Nephron (organoid): ENCODE results near the gene SMARCAD1.

Experiments used
- H3K27ac Mint-ChIP-seq, 3 experiments: 2 replicates each; pipeline ENCODE4 v1.8.0; 2020; ENCODE audit warnings: mixed read lengths in 3 of 3, mild to moderate bottlenecking in 2 of 3, moderate library complexity in 1 of 3
- H3K27me3 Mint-ChIP-seq: 2 replicates; pipeline ENCODE4 v1.8.0; 2021; ENCODE audit warnings: low read depth, mild to moderate bottlenecking, moderate library complexity, mixed read lengths
- H3K36me3 Mint-ChIP-seq: 2 replicates; pipeline ENCODE4 v1.8.0; 2020; ENCODE audit warnings: low read depth, mixed read lengths
- H3K4me1 Mint-ChIP-seq: 2 replicates; pipeline ENCODE4 v1.8.0; 2020; ENCODE audit warnings: mixed read lengths
- H3K4me3 Mint-ChIP-seq, 3 experiments: 2 replicates each; pipeline ENCODE4 v1.8.0; 2020; ENCODE audit warnings: mild to moderate bottlenecking in 3 of 3, mixed read lengths in 3 of 3, moderate library complexity in 2 of 3
- H3K9me3 Mint-ChIP-seq: 2 replicates; pipeline ENCODE4 v1.8.0; 2020; ENCODE audit warnings: mixed read lengths
- TF ChIP-seq, protein P1 (sequence below), 3 experiments: fragments of 200-600 bp; sonication (generic); IDR thresholded peaks; one replicate each; pipeline ENCODE4 v1.5.0; 2021; ENCODE audit warnings: antibody characterized with exemption in 3 of 3; ENCODE audit not compliant: unreplicated experiment in 3 of 3

SMARCAD1 gene, protein sequence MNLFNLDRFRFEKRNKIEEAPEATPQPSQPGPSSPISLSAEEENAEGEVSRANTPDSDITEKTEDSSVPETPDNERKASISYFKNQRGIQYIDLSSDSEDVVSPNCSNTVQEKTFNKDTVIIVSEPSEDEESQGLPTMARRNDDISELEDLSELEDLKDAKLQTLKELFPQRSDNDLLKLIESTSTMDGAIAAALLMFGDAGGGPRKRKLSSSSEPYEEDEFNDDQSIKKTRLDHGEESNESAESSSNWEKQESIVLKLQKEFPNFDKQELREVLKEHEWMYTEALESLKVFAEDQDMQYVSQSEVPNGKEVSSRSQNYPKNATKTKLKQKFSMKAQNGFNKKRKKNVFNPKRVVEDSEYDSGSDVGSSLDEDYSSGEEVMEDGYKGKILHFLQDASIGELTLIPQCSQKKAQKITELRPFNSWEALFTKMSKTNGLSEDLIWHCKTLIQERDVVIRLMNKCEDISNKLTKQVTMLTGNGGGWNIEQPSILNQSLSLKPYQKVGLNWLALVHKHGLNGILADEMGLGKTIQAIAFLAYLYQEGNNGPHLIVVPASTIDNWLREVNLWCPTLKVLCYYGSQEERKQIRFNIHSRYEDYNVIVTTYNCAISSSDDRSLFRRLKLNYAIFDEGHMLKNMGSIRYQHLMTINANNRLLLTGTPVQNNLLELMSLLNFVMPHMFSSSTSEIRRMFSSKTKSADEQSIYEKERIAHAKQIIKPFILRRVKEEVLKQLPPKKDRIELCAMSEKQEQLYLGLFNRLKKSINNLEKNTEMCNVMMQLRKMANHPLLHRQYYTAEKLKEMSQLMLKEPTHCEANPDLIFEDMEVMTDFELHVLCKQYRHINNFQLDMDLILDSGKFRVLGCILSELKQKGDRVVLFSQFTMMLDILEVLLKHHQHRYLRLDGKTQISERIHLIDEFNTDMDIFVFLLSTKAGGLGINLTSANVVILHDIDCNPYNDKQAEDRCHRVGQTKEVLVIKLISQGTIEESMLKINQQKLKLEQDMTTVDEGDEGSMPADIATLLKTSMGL

DNA sequence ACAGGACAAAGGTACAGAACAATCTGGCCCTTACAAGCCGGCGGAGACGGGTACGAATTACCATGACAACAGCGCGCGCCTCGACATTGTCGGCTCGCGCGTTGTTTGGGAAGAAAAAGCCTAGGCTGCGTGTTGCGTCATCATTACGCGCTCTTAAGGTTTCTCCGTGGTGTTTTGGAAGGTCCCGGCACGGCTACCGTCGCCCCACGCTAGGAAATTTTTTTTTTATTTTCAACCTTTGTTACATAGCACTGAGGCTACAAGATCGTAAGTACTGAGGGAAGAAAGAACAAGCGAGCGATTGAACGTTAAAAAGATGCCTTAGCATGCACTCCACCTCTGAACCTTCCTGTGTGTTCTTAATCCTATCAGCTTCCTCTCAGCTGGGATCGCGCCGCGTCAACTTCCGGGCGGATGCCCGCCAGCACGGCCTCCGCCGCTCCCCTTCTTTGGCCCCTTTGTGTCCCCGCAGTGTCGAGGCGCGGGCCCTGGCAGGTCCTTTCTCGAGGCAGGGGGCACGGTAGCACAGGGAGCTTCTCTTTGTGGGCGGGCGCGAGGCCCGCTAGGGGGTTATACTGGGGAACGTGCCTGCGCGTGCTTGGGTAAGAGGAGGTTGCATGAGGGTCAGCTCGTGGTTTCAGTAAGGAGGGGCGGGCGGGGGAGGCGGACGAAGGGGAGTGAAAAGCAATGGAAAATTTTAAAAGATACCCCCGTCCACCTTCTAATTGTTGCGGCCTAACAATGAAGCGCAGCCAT lies at the start of gene SMARCAD1:
TSS of gene SMARCAD1 (plus strand) at position 397 of the 756 bp plus-strand sequence. CDS start 530 bp downstream, outside the sequence.
- Mint-ChIP-seq H3K27me3 (no peaks in the 10 kb centered on the region), H3K9me3 (peaks cover 6% of the 10 kb centered on the region), H3K4me3 (peak within 1 kb of the TSS; percentile 94 to 95 (median 94)), H3K27ac (peak within 1 kb of the TSS; percentile 99 to 100 (median 99)), H3K4me1 (peaks cover 24% of the 10 kb centered on the region), H3K36me3 (peaks cover 37% of the 10 kb centered on the region)
- TF ChIP-seq, protein P1, sequence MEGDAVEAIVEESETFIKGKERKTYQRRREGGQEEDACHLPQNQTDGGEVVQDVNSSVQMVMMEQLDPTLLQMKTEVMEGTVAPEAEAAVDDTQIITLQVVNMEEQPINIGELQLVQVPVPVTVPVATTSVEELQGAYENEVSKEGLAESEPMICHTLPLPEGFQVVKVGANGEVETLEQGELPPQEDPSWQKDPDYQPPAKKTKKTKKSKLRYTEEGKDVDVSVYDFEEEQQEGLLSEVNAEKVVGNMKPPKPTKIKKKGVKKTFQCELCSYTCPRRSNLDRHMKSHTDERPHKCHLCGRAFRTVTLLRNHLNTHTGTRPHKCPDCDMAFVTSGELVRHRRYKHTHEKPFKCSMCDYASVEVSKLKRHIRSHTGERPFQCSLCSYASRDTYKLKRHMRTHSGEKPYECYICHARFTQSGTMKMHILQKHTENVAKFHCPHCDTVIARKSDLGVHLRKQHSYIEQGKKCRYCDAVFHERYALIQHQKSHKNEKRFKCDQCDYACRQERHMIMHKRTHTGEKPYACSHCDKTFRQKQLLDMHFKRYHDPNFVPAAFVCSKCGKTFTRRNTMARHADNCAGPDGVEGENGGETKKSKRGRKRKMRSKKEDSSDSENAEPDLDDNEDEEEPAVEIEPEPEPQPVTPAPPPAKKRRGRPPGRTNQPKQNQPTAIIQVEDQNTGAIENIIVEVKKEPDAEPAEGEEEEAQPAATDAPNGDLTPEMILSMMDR (IDR thresholded peaks at IDR 0.05; ENCODE audit: unreplicated experiment in 3 of 3) = no peak

DNA sequence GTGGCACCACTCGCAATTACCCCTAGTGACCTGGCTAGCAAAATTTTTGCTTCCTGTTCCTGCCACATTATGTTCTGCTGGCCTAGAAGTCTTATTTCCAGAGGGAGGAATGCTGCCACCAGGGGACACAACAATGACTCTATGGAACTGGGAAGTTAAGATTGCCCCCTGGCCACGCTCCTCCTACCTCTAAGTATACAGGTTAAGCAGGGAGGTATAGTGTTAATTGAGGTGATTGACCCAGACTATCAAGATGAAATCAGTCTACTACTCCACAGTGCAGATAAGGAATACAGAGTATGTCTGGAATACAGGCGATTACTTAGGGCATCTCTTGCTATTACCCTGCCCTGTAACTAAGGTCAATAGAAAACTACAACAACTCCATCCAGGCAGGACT lies 48.8 kb upstream of the SMARCAD1 start:
- Mint-ChIP-seq H3K27ac (no peak overlapping the region), H3K4me3 (no peak overlapping the region), H3K27me3 (no peaks in the 10 kb centered on the region), H3K4me1 (no peaks in the 10 kb centered on the region), H3K9me3 (peaks cover 8% of the 10 kb centered on the region), H3K36me3 (no peaks in the 10 kb centered on the region)
- TF ChIP-seq, protein P1 (IDR thresholded peaks at IDR 0.05; ENCODE audit: unreplicated experiment in 3 of 3) = no peak

DNA sequence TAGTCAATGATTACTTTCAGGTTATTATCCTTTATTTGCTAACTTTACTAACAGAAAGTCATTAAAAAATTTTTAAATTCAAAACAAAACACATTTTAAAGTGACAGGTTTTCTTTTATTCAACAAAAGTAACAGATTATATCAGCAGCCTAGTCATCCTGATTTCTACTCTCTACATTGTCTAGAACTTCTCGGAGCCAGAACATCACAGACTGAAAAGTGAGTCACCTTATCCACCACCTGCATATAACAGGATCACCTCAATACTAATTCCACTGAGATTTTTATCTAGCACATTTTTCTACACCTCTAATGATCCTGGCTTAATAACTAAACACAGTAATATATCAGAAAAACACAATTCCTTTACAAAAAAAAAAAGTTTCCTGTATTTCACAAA lies 47.9 kb upstream of the SMARCAD1 start:
- H3K27ac Mint-ChIP-seq = no peak overlapping the region
- no peak overlapping the region for H3K4me3 Mint-ChIP-seq
- TF ChIP-seq, protein P1 (IDR thresholded peaks at IDR 0.05; ENCODE audit: unreplicated experiment in 3 of 3) = no peak
- no peaks in the 10 kb centered on the region for H3K4me1 Mint-ChIP-seq
- no peaks in the 10 kb centered on the region for H3K36me3 Mint-ChIP-seq
- peaks cover 8% of the 10 kb centered on the region for H3K9me3 Mint-ChIP-seq
- H3K27me3 Mint-ChIP-seq = no peaks in the 10 kb centered on the region

DNA sequence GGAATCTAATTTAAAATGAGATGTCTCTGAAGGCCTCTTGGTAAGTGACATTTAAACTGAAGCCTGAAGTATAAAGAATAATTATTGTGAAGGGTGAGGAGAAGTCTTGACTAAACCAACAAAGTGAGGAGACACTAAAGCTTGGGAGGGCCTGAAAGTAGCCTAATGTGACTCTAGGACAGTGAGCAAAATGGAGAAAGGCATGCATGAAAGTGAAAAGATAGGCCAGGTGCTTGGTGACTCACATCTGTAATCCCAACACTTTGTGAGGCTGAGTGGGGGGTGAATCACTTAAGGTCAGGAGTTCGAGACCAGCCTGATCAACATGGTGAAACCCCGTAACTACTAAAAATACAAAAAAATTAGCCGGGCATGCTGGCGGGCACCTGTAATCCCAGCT lies 46.9 kb upstream of the SMARCAD1 start:
- H3K27me3 Mint-ChIP-seq = no peaks in the 10 kb centered on the region
- peaks cover 7% of the 10 kb centered on the region for H3K9me3 Mint-ChIP-seq
- H3K4me3 Mint-ChIP-seq = no peak overlapping the region
- no peaks in the 10 kb centered on the region for H3K36me3 Mint-ChIP-seq
- no peak overlapping the region for H3K27ac Mint-ChIP-seq
- H3K4me1 Mint-ChIP-seq = no peaks in the 10 kb centered on the region
- TF ChIP-seq, protein P1 (IDR thresholded peaks at IDR 0.05; ENCODE audit: unreplicated experiment in 3 of 3) = no peak

DNA sequence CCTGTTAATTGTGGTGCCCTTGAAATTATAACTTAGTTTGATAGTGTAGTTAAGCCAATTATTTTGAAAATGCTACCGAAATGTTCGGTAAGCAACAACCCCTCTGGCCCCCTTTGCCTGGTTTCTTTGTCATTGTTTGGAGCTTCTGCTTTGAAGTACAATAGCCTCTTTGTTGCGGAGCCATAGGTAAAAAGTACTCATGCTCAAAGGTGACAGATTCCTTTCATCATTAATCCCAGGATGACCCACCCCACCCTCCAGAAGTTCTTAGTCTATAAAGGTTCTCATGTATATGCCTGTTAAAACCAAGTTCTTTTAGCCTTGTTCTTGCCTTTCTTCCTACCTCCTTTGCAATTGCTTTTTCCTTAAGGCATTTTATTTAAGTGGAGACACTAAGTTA lies 42.4 kb upstream of the SMARCAD1 start:
- Mint-ChIP-seq H3K4me1 (no peaks in the 10 kb centered on the region), H3K27me3 (no peaks in the 10 kb centered on the region), H3K9me3 (no peaks in the 10 kb centered on the region), H3K27ac (no peak overlapping the region), H3K4me3 (no peak overlapping the region), H3K36me3 (no peaks in the 10 kb centered on the region)
- TF ChIP-seq, protein P1 (IDR thresholded peaks at IDR 0.05; ENCODE audit: unreplicated experiment in 3 of 3) = no peak
